ENCODE results near the gene ZNF653.

ZNF653 gene

DNA sequence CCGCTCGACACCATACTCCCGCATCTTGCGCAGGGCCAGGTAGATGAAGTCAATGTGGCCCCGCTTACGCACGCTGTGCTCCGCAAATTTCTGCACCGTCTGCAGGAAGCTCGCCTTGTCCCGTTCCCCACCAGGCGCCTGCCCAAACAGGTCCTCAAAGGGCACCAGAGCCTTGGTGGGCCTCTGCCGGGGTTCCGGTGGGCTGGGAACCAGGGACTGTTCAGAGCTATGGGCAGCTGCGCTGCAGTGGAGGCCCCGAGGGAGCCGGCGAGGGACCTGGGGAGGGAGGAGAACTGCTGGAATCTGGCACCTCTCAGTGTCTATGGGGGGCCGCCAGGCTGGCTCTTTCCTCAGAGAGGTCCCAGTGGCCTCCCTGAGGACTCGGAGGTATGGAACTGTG lies 8.3 kb upstream of the ZNF653 start:
- no peak for DNase-seq

DNA sequence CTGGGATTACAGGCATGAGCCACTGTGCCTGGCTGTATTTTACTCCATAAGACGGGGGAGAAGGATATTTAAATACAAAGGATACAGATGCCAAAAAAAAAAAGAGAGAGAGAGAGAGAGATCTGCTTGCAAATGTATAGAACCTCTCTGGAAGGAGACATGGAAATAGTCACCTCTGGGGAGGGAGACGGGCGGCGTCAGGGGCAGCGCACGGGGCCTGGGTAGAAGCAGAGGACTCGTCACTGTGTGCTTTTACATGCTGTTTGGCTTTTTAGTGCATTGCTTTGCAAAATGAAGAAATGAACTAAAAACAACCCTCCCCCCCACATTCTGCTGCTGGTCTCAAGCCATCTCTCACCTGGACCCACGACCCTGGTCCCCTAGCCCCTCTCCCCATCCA lies 4.8 kb upstream of the ZNF653 start:
- DNase-seq = no peak

- no peak for DNase-seq
Observed at GRCh38 chr19:11507370-11508078, 1.9 kb upstream of the ZNF653 start.

DNA sequence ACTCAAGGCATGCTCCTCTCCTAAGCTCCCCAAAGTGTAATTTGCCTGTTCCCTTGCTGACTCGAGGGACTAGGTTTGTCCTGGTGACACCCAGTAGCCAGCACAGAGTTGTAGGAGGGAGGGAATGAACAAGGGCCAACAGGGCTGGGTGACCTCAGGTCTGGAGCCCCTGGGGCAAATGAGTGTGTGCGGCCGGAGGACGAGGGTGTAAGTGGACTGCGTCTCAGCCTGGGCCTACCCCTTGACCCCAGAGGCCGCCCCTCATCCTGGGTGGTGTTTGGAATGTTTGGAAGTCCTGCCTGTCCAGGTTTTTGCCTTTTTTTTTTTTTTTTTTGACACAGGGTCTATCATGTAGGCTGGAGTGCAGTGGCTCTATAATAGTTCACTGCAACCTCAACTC lies 1.3 kb upstream of the ZNF653 start:
- no peak for DNase-seq

DNA sequence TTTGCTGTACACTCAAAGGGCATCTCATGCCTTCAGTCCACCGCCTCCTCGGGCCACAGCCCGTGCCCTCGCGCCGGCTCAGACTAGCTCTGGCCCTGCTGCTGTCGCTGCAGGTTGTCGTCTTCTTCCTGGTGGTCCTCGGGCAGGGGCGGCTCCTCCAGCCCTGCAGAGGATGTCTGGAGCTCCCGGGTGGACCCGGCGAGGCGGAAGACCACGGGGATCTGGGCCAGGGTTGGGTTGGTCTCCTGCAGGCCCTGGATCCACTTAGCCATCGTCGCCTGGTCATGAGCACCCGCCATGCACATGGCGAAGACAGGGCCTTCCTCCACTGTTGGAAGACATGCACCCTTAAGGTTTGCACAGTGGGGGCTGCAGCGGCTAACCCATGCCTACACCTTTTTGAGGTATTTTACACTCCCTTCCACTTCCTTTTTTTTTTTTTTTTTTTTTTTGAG lies 489 bp upstream of the ZNF653 start:
- no peak for DNase-seq

GRCh38 chr19:11505032-11505503 lies 571 bp downstream of the ZNF653 start:
- DNase-seq = peak; percentile 93

DNA sequence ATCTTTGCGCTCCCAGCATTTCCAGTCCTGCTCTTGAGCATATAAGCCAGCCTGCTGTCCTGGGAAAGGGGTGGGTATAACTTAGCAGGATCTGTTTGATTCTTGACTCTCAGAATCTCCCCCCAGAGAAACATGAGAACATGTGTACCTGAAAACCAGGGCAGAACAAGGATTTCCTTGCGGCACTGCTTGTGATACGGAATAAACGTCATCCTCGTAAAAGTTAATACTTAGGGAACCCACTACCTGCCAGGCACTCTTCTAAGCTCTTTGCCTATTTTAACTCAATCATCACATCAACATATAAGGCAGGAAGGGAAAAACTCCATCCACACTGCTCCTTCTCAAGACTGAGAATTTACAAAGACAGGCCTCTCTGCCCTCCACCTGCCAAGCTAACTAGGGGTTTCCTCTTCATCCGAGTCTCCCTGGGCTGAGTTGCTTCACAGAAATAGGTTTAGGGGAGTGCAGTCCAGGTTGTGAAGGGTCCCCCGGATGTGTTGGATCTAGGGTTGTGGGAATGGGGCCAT lies 1.1 kb downstream of the ZNF653 start:
- DNase-seq = no peak

DNA sequence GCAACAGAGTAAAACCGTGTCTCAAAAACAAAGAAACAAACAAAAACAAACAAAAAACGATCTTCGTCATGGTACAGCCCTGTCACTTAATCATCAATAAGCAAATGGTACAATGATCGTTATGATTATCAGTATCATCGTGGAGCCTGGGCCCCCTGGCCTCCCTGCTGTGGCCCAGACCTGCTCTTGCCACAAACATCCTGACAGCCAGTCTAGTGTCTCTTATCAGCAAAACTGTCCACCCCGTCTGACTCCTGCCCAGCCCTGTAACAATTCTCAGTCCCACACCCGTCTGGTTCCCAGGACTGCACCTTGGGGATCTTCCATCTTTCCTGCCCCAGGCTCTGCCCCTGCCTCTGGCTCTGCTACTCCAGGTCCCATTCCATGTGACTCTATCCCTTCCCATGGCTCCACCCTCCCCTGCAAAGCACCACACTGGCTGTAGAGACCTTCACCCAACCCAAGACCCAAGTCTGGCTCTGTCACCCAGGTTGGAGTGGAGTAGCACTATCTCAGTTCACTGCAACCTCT lies 5.7 kb downstream of the ZNF653 start:
- no peak for DNase-seq

- DNase-seq = no peak
Observed at GRCh38 chr19:11499220-11499726, 6.4 kb downstream of the ZNF653 start.

- DNase-seq = no peak
Observed at GRCh38 chr19:11496391-11497163, 9.1 kb downstream of the ZNF653 start.

- DNase-seq = no peak
Observed at GRCh38 chr19:11495885-11496284, 9.8 kb downstream of the ZNF653 start.

DNA sequence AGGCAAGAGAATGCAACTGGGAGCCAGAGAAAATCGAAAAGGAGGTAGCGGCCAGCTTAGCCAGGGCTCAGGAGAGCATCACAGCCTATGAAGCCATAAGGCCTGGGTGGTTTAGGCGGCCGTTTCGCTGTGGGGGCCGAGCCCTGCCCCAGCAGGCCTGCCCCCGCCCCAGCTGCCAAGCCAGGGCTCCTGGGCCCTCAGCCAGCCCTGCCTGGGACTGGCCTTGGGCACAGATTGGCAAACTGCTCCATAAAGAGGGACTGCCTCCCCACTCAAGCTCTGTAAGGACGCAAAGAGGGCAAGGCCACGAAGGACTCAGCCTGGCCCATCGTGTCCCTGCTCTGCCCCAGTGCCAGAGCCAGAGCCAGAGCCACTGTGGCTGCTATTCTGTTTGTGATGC lies 10.2 kb downstream of the ZNF653 start:
- DNase-seq = no peak

- DNase-seq = no peak
Observed at GRCh38 chr19:11494634-11495285, 10.9 kb downstream of the ZNF653 start.

GRCh38 chr19:11489378-11489777 lies 16.3 kb downstream of the ZNF653 start:
- no peak for DNase-seq

DNA sequence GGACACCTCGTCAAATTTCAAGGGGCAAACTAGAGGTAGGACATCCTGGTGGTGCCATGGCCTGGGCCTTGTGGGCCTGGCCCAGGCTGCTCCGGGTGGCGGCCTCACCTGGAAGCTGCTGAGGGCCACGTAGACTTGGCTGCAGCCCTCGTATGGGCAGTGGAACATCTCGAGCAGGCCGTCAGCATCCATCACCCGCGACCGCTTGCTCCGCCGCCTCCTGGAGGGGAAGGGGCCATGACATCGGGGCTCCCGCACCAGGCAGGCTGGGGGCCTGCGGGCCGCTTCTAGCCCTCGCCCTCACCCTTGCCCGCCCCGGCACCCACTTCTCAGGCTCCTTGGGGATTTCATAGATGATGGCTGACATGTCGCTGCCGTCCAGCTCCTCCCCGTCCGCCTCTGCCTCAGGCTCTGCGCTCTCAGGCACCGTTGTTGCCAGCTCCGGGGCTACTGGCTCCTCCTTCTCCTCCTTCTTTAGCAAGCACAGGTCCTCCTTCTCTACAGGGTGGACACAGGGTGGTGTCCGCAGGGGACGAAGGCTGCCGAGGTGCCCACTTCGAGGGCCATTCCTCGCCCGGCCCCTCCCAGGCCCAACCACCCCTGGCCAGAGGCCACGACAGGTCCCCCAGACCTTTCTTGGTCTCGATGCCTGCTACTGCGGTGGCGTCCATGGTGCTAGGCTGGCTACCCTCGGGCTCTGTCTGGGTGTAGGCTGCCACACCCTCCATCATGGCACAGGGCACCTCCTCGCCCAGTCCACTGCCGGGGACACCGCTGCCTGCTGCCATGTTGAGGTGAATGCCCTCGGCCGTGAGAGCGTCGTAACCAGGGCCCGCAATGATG lies 18.8 kb downstream of the ZNF653 start:
- no peak for DNase-seq

GRCh38 chr19:11485245-11485837 lies 20.3 kb downstream of the ZNF653 start:
- no peak for DNase-seq

- no peak for DNase-seq
Observed at GRCh38 chr19:11483366-11484111, 22.1 kb downstream of the ZNF653 start.

- peak; percentile 73 for DNase-seq
Observed at GRCh38 chr19:11482384-11483050, 23.1 kb downstream of the ZNF653 start.

DNA sequence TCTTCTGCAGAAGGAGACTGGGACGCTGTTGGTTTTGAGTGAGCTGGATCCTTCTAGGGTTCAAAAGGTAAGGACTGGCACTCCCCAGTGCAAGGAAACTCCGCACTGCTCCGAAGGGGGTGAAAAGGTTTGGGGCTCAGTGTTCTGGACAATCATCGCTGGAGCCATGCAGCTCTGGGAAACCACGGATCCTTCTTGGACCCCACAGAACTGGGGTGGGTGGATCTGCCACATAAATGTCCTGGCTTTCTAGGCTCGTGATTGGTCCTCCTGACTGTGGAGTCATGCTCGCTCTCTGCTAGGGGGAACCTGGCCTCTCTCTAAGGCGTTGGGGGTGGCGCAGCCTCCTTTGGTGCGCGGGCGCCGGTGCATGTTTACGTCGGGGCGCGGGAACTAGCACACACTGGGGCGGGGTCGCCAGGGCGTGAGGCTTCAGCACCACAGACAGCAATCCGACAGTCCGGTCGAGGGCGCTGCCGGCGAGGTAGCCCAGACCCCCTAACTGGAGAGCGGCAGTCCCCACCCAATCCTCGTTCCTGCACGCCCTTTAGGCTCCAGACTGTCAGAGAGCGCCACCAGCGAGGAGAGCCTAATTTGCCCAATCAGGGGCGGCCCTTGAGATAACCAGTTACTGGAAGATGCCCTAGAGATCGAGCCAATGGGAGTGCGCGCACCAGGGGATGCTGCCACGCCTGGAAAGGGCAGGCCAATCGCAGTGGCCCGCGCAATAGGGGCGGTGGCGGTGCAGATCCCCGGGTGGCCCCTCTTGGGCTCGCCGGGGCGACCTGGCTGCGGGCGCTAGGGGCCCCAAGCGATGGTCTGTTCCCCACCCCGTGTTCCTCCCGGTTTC lies 23.9 kb downstream of the ZNF653 start:
- DNase-seq = peak; percentile 94
